ENCODE measurements around the gene ABCA7. TPM values are rescaled to one million over a fixed set of nuclear protein-coding genes. Genes with fewer than 3 reads are reported as not detected.
"Not testable (repeated sequence)": the region's sequence is repeated elsewhere in the genome, so short reads cannot be mapped to it uniquely, and the experiment has no call there.

Gene ABCA7
- total RNA-seq, 2 donors from 2014 or later = 33.7 to 87.3 TPM

GRCh38 chr19:1018932-1019615 lies 20.8 kb upstream of the ABCA7 start:
- intact Hi-C loops (cut with DNase I) = no loop called here
- ATAC-seq = no peak
- Histone ChIP-seq H3K4me1 (peaks cover 66% of the 10 kb centered on the region), H3K4me3 (no peak overlapping the region), H3K9me3 (no peaks in the 10 kb centered on the region), H3K36me3 (replicated peaks in 1 of 2; ENCODE audit: insufficient read depth in 1 of 2, low read depth in 2 of 2) (no peaks in the 10 kb centered on the region), H3K27me3 (no peaks in the 10 kb centered on the region), H3K27ac (peak overlapping the region in 2 of 4 donors; percentile 81 to 97)
- no peak for TF ChIP-seq POLR2A (IDR thresholded peaks at IDR 0.05)
- no peak for TF ChIP-seq CTCF (IDR thresholded peaks at IDR 0.05)
- peak in 1 of 4 donors; percentile 32 for DNase-seq
- WGBS, 2 donors = 17 to 32% methylated on average over 4 to 17 of the region's 17 CpGs

- WGBS, 2 donors = 38% methylated on average over 18 of the region's 18 CpGs; no CpG with 5 or more reads in 1 of the 2 donors
- Histone ChIP-seq H3K27me3 (no peaks in the 10 kb centered on the region), H3K27ac (peak overlapping the region in 3 of 4 donors; percentile 81 to 97 (median 95)), H3K4me3 (peak overlapping the region; percentile 63 to 77), H3K4me1 (peaks cover 66% of the 10 kb centered on the region), H3K36me3 (replicated peaks in 1 of 2; ENCODE audit: insufficient read depth in 1 of 2, low read depth in 2 of 2) (no peaks in the 10 kb centered on the region), H3K9me3 (no peaks in the 10 kb centered on the region)
- DNase-seq (no peak), ATAC-seq (no peak)
- intact Hi-C loops (cut with DNase I) = no loop called here
- TF ChIP-seq CTCF (IDR thresholded peaks at IDR 0.05) (no peak), POLR2A (IDR thresholded peaks at IDR 0.05) (no peak)
Measured at GRCh38 chr19:1019616-1019961, 20.3 kb upstream of the ABCA7 start.

- Histone ChIP-seq H3K4me3 (peak overlapping the region; percentile 63 to 77), H3K36me3 (replicated peaks in 1 of 2; ENCODE audit: insufficient read depth in 1 of 2, low read depth in 2 of 2) (no peaks in the 10 kb centered on the region), H3K27me3 (no peaks in the 10 kb centered on the region), H3K27ac (peak overlapping the region; percentile 81 to 97 (median 92)), H3K9me3 (no peaks in the 10 kb centered on the region), H3K4me1 (peaks cover 62% of the 10 kb centered on the region)
- WGBS, 2 donors = 0 to 1% methylated on average over 21 to 60 of the region's 60 CpGs
- TF ChIP-seq POLR2A (IDR thresholded peaks at IDR 0.05) (no peak), CTCF (IDR thresholded peaks at IDR 0.05) (no peak)
- intact Hi-C loops (cut with DNase I) = no loop called here
- no peak for ATAC-seq
- peak in 2 of 4 donors; percentile 31 to 42 for DNase-seq
Measured at GRCh38 chr19:1019980-1020867, 19.7 kb upstream of the ABCA7 start.

- ATAC-seq (peak; percentile 91), DNase-seq (peak; percentile 98 to 99 (median 98))
- Histone ChIP-seq H3K27ac (peak within 1 kb of the TSS; percentile 81 to 97 (median 92)), H3K36me3 (replicated peaks in 1 of 2; ENCODE audit: insufficient read depth in 1 of 2, low read depth in 2 of 2) (no peaks in the 10 kb centered on the region), H3K4me1 (peaks cover 57% of the 10 kb centered on the region), H3K27me3 (no peaks in the 10 kb centered on the region), H3K9me3 (no peaks in the 10 kb centered on the region), H3K4me3 (peak within 1 kb of the TSS; percentile 63 to 77)
- TF ChIP-seq POLR2A (IDR thresholded peaks at IDR 0.05) = peak in 1 of 3 donors; percentile 79
- peak in 1 of 7 experiments; percentile 20 for TF ChIP-seq CTCF (IDR thresholded peaks at IDR 0.05)
- intact Hi-C loops (cut with DNase I) = no loop called here
- 0 to 1% methylated on average over 18 to 68 of the region's 68 CpGs for WGBS, 2 donors
Measured at GRCh38 chr19:1020868-1021425, 19.0 kb upstream of the ABCA7 start, which contains the start of gene TMEM259. Gene TMEM259 (minus strand): TSS chr19:1021123. CDS start chr19:1020996, 127 bp downstream.

GRCh38 chr19:1023883-1024188 lies 16.1 kb upstream of the ABCA7 start:
- ATAC-seq; intact Hi-C loops (cut with DNase I); H3K36me3 ChIP-seq (replicated peaks in 1 of 2; ENCODE audit: insufficient read depth in 1 of 2, low read depth in 2 of 2); H3K9me3 ChIP-seq; H3K27me3 ChIP-seq; DNase-seq; H3K4me3 ChIP-seq; H3K27ac ChIP-seq: not testable (repeated sequence)
- 72 to 86% methylated on average over 5 of the region's 5 CpGs for WGBS, 2 donors
- peaks cover 49% of the 10 kb centered on the region for H3K4me1 ChIP-seq

GRCh38 chr19:1025080-1025479 lies 14.8 kb upstream of the ABCA7 start:
- DNase-seq; H3K27ac ChIP-seq; H3K9me3 ChIP-seq; H3K36me3 ChIP-seq (replicated peaks in 1 of 2; ENCODE audit: insufficient read depth in 1 of 2, low read depth in 2 of 2); H3K4me3 ChIP-seq; ATAC-seq; H3K27me3 ChIP-seq; intact Hi-C loops (cut with DNase I): not testable (repeated sequence)
- 73 to 79% methylated on average over 6 of the region's 6 CpGs for WGBS, 2 donors
- peaks cover 45% of the 10 kb centered on the region for H3K4me1 ChIP-seq
